HL-60 (cell line): ENCODE measurements around the gene CSDE1.

ENCODE experiments used
- DNase-seq, 2 experiments: peaks; one replicate each; pipeline ENCODE4 v3.0.0-alpha.2; 2010 to 2020; ENCODE audit warnings: low read depth in 1 of 2, low spot score in 1 of 2
- H3K27ac ChIP-seq: fragments of 250-450 bp; sonication (Bioruptor Pico); replicated peaks from 2 replicates; pipeline ENCODE4 v1.5.1; 2020; ENCODE audit warnings: mild to moderate bottlenecking, moderate library complexity
- H3K27me3 ChIP-seq: fragments of 250-450 bp; sonication (Bioruptor Pico); 2 replicates; pipeline ENCODE4 v1.5.1; 2021; ENCODE audit warnings: mild to moderate bottlenecking, moderate library complexity; ENCODE audit not compliant: insufficient read depth, poor library complexity, severe bottlenecking
- H3K4me3 ChIP-seq: replicated peaks from 2 replicates; pipeline ENCODE4 v1.5.1; 2011; ENCODE audit warnings: mild to moderate bottlenecking, control low read depth, low read length; ENCODE audit not compliant: insufficient read depth
- GABPA ChIP-seq: IDR thresholded peaks from 2 replicates; pipeline ENCODE4 v1.6.1; 2012; ENCODE audit warnings: low read depth
- POLR2AphosphoS5 ChIP-seq: IDR thresholded peaks from 2 replicates; pipeline ENCODE4 v1.6.1; 2012; ENCODE audit warnings: low read depth
- SPI1 ChIP-seq: IDR thresholded peaks from 2 replicates; pipeline ENCODE4 v1.6.1; 2012; ENCODE audit warnings: low read depth, mild to moderate bottlenecking, borderline replicate concordance
- TF ChIP-seq, protein P1 (sequence below): IDR thresholded peaks from 2 replicates; pipeline ENCODE4 v1.6.1; 2012; ENCODE audit warnings: low read depth; ENCODE audit not compliant: insufficient replicate concordance
- TF ChIP-seq, protein P2 (sequence below): IDR thresholded peaks from one replicate; pipeline ENCODE4 v1.5.1; 2011; ENCODE audit warnings: low read length, control low read depth, inconsistent platforms; ENCODE audit not compliant: insufficient read depth

CSDE1 gene

DNA sequence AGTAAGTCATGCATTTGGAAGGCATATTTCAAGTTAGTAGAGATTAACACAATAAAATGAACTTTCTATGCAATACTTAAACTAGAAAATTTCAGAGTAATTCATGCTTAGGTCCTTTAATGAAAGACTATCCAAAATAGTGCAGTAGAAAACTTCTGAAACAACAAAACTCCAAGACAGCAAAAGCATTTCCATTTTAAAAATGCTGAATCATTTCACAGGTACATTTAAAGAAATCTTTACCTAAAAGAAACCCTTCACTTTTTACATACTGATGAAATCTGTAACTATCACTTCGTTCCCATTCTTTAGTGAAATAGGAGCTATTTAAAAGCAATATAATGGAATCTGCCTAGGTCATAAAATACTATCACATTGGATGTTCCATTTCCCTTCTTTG lies 17.5 kb downstream of the CSDE1 start:
- no peak for DNase-seq
- no peaks in the 10 kb centered on the region for H3K27me3 ChIP-seq
- TF ChIP-seq, protein P1, sequence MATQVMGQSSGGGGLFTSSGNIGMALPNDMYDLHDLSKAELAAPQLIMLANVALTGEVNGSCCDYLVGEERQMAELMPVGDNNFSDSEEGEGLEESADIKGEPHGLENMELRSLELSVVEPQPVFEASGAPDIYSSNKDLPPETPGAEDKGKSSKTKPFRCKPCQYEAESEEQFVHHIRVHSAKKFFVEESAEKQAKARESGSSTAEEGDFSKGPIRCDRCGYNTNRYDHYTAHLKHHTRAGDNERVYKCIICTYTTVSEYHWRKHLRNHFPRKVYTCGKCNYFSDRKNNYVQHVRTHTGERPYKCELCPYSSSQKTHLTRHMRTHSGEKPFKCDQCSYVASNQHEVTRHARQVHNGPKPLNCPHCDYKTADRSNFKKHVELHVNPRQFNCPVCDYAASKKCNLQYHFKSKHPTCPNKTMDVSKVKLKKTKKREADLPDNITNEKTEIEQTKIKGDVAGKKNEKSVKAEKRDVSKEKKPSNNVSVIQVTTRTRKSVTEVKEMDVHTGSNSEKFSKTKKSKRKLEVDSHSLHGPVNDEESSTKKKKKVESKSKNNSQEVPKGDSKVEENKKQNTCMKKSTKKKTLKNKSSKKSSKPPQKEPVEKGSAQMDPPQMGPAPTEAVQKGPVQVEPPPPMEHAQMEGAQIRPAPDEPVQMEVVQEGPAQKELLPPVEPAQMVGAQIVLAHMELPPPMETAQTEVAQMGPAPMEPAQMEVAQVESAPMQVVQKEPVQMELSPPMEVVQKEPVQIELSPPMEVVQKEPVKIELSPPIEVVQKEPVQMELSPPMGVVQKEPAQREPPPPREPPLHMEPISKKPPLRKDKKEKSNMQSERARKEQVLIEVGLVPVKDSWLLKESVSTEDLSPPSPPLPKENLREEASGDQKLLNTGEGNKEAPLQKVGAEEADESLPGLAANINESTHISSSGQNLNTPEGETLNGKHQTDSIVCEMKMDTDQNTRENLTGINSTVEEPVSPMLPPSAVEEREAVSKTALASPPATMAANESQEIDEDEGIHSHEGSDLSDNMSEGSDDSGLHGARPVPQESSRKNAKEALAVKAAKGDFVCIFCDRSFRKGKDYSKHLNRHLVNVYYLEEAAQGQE, result no peak
- TF ChIP-seq POLR2AphosphoS5 (no peak), SPI1 (no peak), GABPA (no peak)
- TF ChIP-seq, protein P2, sequence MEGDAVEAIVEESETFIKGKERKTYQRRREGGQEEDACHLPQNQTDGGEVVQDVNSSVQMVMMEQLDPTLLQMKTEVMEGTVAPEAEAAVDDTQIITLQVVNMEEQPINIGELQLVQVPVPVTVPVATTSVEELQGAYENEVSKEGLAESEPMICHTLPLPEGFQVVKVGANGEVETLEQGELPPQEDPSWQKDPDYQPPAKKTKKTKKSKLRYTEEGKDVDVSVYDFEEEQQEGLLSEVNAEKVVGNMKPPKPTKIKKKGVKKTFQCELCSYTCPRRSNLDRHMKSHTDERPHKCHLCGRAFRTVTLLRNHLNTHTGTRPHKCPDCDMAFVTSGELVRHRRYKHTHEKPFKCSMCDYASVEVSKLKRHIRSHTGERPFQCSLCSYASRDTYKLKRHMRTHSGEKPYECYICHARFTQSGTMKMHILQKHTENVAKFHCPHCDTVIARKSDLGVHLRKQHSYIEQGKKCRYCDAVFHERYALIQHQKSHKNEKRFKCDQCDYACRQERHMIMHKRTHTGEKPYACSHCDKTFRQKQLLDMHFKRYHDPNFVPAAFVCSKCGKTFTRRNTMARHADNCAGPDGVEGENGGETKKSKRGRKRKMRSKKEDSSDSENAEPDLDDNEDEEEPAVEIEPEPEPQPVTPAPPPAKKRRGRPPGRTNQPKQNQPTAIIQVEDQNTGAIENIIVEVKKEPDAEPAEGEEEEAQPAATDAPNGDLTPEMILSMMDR, result no peak
- no peak overlapping the region for H3K27ac ChIP-seq
- H3K4me3 ChIP-seq, result no peak overlapping the region

DNA sequence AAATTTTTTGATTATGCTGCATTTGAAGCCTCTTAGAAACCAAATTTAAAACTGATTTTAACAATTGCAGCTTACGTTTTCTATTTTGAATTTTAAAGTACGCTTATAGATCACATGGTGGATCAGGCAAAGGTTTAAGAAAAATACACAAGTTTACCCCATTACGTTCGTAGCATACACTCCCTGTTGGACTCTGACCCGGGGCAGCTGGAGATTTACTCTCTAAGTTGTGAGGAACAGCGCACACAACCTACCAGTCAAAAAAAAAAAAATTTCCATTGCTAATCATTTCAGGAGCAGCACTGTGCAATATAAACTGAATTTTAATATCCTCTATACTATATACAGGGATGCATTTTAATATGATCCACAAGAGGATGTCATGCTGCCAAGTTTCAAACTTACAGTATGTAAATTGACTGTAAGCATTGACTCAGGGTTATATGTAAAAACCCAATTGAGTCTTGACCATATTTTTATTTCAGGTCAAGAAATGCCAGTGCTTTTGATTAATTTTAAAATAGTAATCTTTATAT lies 20.4 kb downstream of the CSDE1 start:
- Histone ChIP-seq H3K27ac (no peak overlapping the region), H3K27me3 (no peaks in the 10 kb centered on the region), H3K4me3 (no peak overlapping the region)
- DNase-seq, result no peak
- no peak for TF ChIP-seq GABPA
- TF ChIP-seq, protein P1, result no peak
- TF ChIP-seq SPI1, result no peak
- TF ChIP-seq, protein P2, result no peak
- no peak for TF ChIP-seq POLR2AphosphoS5

DNA sequence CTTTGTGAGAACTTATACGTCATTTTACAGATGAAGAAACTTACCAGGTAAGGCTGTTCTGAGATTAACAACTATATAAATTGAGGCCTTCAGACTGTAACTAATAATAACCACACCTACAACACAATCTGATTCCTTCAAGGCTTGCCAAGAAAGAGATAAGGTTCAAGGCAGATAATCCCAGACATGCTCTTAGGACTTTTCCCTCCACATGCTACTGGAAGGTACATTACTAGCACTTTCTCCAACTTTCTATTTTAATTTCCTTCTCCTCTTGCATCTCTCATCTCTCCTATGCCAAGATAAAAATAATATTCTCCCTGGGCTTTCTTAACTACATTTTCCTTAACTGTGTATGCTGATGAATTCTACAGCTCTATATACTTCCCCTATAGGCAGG lies 22.3 kb downstream of the CSDE1 start:
- Histone ChIP-seq H3K27ac (no peak overlapping the region), H3K27me3 (no peaks in the 10 kb centered on the region), H3K4me3 (no peak overlapping the region)
- TF ChIP-seq POLR2AphosphoS5 (no peak), SPI1 (no peak), GABPA (no peak)
- TF ChIP-seq, protein P2, result no peak
- TF ChIP-seq, protein P1, result no peak
- DNase-seq, result no peak
